ENCODE measurements around the gene SLC22A1. TPM values are rescaled to one million over a fixed set of nuclear protein-coding genes. Genes with fewer than 3 reads are reported as not detected.
"Not testable (repeated sequence)": the region's sequence is repeated elsewhere in the genome, so short reads cannot be mapped to it uniquely, and the experiment has no call there.

The SLC22A1 gene
- total RNA-seq, 1 experiment from 2014 or later, result 0.36 TPM

DNA sequence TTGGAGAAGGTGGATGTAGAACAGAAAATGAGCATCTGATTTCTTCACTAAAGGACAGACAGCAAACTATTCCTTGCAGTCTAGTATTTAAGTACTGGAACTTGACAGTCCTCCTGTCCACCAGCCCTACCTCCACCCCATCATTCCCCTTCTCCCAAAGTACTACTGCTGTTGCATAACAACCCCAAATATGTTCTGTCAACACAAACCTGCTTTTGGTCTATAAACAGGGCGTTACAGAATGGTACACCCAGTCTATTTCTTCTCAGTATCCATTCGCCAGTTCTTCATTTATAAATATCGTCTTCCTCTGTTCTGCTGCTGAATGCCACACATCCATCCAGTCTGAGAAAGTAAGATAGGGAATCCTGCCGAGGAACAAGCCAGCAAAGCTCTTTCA is 27.7 kb upstream of the SLC22A1 start:
- no peak for DNase-seq (ENCODE audit: low read depth)

DNA sequence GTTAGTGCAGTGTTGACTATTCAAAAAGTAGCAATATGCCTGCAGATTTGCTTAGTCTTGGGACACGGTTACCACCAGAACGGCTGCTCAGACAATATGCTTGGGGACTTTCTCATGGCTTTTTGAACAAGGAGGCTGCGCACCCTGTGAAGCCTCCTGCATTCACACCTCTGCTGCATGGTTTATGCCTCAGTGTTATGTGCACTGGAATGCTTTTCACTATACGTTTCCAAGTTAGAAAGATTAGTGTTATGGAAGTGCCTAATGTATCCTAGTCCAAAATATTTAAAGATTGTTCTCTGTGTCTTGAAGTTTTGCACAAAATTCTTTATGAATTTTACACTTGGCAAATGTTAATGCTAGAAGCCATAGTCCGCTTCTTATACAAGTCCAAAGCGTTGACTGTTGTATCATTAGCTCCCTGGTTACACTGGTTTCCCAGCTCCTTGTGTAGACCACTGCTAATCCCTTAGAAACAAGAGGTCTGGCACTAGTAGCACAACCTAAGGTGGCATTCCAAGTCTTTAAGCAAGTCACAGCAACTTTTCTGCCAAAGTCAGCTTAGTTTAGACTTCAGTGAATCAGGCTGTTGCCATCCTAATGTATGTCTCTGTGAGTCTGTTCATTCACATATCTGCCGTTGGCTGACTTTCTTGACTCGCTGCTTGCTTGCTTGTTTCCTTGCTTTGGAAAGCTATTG is 26.3 kb upstream of the SLC22A1 start:
- DNase-seq (ENCODE audit: low read depth), result no peak

DNA sequence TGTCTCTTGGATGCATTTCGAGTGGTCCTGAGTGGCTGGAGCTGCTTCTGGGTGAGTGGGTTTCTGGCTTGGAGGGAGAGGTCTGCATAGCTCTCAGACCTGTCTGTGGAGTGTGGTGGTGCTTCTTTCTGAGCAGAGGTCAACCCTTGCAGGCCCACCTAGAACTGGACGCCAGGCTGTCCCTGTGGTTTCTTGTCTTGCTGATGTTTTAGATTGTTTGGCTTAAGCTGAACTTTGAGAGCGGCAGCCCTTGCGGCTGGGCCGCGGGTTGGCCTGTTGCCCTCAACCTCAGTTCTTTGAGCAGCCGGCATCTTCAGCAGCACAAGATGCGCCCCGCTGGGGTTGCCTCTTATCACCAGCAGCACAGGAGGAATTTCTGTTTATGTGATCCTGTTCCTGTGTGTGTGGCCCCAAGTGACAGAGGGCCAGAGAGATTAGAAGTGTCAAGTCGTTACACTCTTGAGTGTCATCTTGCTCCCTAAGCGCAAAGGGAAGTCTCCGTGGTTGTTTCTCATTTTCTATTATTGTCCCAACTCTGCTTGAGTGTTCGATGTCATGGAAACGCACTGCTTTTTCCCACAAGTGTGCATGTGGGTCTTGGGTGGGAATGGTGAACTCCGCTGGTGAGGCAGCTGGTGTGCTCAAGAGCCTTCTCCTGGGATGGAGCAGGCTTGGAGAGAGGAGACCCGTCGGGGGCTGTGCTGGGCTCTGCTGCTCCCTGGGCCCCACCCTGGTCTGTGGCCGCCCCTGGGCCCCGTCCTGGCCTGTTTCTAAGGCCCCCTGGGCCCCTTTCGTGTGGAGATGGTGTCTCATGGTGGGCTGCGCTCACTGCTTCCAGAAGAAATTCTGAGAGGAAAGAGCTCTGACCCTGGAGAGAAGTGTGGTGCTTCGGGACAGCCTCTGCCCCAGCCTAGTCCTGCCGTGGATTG is 20.1 kb upstream of the SLC22A1 start:
- DNase-seq (ENCODE audit: low read depth), result no peak

DNA sequence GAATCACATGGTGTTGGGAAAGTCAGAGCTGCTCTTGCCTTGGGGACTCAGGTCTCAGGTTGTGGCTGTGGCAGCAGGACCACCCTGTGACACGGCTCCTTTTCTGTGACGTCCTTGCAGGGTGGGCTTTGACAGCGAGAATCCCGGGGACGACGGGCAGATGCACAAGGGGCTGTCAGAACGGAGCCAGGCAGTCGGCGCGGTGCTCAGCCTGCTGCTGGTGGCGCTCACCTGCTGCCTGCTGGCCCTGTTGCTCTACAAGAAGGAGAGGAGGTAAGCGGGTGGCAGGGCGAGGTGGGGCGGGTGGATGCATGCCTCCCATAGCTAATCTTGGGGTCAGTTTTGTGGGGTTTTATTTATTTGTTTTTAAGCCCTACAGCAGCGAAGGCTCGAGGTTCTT is 19.2 kb upstream of the SLC22A1 start:
- DNase-seq (ENCODE audit: low read depth), result no peak

DNA sequence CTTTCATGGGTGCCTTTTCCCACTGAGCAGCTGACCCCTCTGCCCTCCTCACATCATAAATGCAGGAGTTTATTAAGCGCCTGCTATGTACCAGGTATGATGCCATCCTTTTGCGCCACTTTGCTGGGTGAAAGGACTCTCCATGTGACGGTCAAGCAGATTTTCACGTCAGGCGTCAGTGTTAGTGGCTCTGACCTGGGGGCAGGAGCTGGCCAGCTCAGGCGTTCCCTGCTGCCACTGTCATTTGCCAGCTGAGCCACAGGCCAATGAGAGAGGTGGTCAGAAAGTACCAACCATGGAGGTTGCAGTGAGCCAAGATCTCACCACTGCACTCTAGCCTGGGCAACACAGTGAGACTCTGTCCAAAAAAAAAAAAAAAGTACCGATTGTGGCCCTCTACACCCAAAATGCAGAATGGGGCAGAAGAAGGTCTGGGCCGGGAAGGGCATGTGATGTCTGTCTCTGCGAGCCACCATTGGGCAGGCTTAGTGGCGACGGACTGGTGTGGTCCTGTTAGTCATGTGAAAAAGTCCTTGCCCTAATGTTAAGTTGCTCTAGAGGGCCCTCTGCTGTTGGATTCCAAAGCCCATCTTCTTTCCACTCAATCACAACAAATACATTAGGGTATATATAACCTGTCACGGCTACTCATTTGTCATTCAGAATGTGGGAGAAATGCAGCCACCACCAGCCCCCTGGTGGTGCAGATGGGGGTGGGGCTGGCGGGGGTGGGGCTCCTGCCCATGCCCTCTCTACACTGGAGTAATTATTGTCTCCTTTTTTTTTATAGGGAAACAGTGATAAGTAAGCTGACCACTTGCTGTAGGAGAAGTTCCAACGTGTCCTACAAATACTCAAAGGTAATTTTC is 18.4 kb upstream of the SLC22A1 start:
- DNase-seq (ENCODE audit: low read depth), result peak; percentile 21

DNA sequence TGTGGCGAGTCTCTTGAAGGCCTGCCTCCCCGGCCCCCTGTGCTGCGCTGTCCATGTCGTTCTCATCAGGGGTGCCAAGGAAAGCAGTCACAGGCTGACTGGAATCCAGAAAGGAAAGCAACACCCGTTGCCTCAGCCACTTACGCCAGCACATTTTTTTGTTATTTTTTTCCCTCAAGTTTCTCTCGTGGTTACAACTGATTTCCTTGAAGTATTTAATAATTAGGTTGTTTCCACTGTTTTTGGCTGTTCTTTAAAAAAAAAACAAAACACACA is 17.9 kb upstream of the SLC22A1 start:
- no peak for DNase-seq (ENCODE audit: low read depth)

DNA sequence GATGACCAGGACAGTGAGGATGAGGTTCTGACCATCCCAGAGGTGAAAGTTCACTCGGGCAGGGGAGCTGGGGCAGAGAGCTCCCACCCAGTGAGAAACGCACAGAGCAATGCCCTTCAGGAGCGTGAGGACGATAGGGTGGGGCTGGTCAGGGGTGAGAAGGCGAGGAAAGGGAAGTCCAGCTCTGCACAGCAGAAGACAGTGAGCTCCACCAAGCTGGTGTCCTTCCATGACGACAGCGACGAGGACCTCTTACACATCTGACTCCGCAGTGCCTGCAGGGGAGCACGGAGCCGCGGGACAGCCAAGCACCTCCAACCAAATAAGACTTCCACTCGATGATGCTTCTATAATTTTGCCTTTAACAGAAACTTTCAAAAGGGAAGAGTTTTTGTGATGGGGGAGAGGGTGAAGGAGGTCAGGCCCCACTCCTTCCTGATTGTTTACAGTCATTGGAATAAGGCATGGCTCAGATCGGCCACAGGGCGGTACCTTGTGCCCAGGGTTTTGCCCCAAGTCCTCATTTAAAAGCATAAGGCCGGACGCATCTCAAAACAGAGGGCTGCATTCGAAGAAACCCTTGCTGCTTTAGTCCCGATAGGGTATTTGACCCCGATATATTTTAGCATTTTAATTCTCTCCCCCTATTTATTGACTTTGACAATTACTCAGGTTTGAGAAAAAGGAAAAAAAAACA is 16.6 kb upstream of the SLC22A1 start:
- DNase-seq (ENCODE audit: low read depth), result no peak

DNA sequence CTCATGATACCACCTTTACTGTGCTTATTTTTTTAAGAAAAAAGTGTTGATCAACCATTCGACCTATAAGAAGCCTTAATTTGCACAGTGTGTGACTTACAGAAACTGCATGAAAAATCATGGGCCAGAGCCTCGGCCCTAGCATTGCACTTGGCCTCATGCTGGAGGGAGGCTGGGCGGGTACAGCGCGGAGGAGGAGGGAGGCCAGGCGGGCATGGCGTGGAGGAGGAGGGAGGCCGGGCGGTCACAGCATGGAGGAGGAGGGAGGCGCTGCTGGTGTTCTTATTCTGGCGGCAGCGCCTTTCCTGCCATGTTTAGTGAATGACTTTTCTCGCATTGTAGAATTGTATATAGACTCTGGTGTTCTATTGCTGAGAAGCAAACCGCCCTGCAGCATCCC is 15.6 kb upstream of the SLC22A1 start:
- no peak for DNase-seq (ENCODE audit: low read depth)

DNA sequence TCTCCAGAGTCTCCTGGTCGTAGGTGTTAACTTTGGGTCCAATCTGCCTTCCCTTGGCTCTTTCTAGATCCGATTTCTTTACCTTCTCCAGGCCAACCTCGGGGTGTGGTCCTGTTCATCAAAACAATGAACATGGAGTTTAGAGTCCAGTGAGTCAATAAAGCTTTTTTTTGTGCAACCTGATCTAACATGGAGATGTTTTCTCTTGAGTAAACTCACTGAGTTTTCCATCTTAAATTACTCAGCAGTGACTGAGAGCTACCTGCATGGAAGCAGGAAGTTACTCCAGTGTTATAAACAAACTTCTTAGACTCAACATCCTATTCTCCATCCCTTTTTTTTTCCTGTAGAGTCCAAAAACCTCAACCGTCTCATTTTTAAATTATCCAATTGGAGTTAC is 14.9 kb upstream of the SLC22A1 start:
- DNase-seq (ENCODE audit: low read depth), result no peak

DNA sequence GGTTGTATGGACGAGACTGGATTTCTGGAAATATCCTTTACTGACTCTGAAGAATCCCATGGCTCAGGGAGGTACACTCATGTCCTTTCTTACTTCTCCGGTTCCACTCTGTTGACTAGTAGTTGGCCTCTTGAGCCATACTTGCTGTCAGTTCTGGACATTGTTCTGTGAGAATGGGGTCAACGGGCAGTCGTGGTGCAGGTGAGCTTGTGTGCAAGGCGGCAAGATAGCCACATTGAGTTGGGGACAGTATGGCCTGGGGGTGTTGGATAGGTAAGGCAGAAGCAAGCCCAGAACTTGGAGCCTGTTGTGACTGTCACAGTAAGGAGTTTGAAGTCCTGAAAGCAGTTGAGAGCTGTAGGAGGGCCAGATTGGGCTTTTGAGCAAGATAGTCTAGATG is 13.5 kb upstream of the SLC22A1 start:
- DNase-seq (ENCODE audit: low read depth), result no peak

DNA sequence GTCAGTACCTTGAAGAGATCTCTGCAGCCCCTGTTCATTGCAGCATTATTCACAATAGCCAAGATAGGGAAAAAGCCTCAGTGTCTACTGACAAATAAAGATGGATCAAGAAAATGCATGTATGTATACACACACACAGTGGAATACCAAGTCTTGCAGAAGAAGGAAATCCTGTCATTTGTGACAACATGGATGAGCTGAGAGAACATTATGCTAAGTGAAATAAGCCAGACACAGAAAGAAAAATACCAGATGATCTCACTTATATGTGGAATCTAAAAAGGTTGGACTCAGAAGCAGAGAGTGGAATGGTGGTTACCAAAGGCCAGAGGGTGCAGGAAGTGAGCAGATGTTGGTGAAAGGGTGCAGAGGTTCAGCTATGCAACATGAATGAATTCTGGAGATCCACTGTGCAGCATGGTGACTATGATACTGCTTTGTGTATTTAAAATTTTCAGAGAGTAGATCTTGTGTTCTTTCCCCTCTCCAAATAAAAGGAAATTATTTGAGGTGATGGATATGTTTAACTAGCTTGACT is 11.0 kb upstream of the SLC22A1 start:
- DNase-seq (ENCODE audit: low read depth), result no peak

DNA sequence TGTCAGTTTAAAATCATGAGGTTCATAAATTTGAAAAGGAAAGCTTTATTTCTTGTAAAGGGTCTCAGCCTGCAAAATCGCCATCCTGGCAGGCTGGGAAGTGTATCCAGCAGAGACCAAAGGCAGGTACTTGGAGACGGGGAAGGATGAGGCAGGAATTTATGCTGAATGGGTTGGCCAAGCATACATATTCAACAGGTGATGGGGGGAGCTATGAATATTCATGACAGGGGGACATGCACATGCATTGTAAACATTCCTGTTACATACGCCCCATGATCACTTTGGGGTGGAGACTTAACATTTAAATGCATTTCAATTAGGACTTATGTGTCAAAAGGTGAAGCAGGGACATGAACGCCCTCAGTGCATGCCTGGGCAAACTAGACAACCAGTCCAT is 9.8 kb upstream of the SLC22A1 start:
- no peak for DNase-seq (ENCODE audit: low read depth)

DNA sequence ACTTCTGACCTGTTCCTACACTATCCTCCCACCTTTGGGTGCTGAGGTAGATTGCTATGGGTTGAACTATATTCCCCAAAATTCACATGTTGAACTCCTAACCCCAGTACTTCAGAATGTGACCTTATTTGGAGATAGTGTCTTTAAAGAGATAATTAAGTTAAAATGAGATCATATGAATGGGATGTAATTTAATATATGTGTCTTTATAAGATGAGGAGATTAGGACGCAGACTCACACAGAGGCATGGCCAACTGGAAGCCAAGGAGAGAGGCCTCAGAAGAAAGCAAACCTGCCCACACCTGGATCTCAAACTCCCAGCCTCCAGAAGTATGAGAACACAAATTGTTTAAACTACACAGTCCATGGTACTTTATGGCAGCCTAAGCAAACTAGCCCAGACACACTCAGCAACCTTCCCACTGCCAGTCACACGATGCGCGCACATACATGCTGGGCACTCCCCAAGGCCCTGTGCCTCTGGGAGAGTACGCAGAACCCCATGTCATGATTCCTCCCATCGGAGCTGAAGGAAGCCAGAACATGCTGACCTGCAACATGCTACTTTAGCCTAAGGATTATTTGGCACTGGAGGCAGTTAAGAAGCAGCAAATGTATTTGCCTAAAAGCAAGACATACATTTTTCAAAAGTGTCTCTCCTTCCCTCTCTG is 8.9 kb upstream of the SLC22A1 start:
- no peak for DNase-seq (ENCODE audit: low read depth)

DNA sequence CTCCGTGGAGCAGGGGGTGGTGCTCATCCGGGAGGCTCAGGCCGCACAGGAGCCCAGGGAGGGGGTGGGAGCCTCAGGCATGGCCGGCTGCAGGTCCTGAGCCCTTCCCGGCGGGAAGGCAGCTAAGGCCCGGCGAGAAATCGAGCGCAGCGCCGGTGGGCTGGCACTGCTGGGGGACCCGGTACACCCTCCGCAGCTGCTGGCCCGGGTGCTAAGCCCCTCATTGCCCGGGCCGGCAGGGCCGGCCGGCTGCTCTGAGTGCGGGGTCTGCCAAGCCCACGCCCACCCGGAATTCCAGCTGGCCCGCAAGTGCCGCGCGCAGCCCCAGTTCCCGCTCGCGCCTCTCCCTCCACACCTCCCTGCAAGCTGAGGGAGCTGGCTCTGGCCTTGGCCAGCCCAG is 7.1 kb upstream of the SLC22A1 start:
- not testable (repeated sequence) for DNase-seq (ENCODE audit: low read depth)

DNA sequence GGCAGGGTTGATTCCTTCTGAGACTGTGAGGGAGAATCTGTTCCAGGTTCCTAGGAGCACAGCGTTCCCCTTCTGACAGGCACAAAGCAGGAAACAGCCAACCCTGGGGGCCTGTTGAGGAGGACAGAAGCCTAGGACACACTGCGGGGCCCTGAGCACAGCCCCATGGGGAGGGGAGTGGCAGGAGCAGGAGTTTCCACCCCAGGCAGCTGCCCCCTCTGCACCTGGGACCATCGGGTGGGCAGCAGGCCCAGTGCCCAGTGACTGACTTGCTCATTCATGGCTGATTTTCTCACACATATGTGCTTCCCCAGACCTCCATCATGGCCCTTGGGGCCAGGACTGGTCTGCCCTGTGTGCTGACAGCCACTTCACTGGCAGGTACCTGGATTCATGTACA is 6.2 kb upstream of the SLC22A1 start:
- DNase-seq (ENCODE audit: low read depth), result no peak

DNA sequence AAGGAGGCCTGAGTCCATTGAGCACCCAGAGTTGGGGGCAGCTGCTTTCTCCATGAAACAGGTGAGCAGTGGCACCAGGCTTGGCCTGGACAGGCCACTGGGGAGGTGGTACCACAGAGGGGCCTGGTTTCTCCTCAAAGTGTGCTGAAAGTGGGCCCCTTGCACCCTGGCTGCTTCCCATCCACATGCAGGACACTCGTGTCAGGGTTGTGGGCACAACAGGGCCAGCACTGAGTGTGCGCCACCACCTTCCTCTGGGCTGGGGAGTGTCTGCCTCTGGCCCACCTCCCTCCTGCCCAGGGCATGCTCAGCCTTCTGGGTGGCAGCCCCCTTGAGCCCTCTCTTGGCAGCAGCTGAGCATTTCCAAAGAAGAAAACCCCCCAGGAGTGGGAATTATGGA is 5.2 kb upstream of the SLC22A1 start:
- no peak for DNase-seq (ENCODE audit: low read depth)

DNA sequence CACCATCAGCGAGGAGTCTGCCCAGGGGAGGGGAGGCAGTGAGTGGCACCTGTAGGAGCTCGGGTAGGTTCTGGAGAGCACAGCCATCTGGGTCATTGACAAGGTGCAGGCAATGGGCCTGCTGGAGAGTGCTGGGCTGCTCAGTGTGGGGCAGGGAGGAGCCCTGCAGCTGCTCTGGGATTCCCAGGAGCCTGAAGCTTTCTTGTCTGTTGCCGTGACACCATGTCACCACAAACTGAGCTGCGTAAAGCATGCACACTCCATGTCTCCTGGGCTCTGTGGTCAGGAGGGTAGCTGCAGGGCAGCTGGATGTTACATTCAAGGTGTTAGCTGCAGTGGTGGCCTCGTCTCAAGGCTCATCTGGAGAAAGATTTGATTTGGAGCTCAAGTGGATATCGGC is 4.5 kb upstream of the SLC22A1 start:
- DNase-seq (ENCODE audit: low read depth), result no peak

DNA sequence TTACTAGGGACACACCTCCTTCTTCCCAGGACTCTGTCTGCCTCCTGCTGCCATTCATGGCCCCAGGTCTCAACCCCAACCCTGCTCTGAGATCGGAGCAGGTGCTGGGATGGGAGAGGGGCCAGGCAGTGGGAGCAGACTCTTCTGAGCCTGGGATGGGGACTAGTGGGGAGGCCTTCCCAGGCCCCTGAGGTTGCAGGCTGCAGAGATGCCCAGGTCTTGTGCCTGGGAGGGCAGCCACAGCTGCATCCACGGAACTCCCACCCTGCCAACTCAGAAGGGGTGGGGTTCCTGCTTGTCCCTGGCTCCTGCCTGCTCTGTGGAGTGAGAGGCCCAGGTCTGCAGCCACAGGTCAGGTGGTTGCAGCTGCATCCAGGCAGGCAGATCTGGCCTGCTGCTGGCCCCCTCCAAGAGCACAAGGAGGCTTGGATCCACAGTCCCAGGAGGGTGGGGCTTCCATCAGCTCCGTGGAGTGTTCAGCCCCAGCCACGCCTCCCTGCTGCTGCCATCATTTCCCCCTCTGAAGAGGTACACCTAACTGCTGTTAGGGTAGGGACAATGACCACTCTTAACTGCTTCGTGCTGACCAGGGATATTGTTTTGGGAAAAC is 2.9 kb upstream of the SLC22A1 start:
- no peak for DNase-seq (ENCODE audit: low read depth)

DNA sequence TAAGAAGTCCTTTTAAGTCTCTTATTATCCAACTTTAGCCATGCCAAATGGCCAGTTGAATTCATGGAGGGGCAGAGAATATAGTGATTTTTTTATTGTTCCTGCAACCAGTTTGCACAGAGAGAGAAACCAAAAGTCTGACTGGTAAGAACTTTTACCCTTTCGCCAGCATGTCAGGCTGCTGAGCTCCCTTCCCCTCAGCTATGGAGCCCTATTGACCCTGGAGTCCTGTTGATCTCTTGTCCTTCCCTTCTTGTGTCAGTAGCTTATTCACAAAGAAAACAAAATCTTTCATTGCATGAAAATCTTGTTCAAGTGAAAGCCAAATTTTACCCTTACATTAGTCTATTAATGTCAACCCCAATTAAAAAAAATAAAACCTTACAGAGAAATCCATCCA is 1.5 kb upstream of the SLC22A1 start:
- no peak for DNase-seq (ENCODE audit: low read depth)

DNA sequence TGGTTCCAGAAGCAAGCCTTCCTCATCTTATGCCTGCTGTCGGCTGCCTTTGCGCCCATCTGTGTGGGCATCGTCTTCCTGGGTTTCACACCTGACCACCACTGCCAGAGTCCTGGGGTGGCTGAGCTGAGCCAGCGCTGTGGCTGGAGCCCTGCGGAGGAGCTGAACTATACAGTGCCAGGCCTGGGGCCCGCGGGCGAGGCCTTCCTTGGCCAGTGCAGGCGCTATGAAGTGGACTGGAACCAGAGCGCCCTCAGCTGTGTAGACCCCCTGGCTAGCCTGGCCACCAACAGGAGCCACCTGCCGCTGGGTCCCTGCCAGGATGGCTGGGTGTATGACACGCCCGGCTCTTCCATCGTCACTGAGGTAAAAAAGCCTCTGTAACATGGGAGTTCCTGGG is 366 bp downstream of the SLC22A1 start:
- DNase-seq (ENCODE audit: low read depth), result no peak

DNA sequence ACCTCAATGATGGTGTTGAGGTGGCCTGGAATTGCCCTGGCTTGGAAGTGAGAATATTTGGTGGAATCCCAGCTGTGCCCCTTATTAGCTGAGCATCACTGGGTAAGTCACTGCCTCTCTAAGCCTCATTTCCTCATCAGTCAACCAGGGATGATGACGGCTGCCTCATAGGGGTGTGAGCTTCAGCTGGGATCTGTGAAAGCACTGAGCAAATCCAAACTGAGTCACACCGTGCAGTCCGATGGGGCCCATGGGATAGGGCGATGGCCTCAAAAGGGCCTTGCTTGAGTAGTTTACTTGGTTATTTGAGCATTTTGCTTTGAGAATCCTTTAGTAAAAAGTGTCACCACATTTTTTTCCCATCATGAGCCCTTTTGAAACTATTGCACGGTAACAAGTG is 1.1 kb downstream of the SLC22A1 start:
- DNase-seq (ENCODE audit: low read depth), result no peak
